SJSA1 (cell line): Measurements from ENCODE around the gene OR6S1. TPM values are rescaled to one million over a fixed set of nuclear protein-coding genes. Genes with fewer than 3 reads are reported as not detected.
"Not testable (repeated sequence)": the region's sequence is repeated elsewhere in the genome, so short reads cannot be mapped to it uniquely, and the experiment has no call there.

Experiments
- DNase-seq, 2 experiments: peaks; one replicate each; pipeline ENCODE4 v3.0.0-alpha.2; 2015 to 2020; ENCODE audit warnings: low spot score in 2 of 2, low read depth in 1 of 2
- H3K27ac ChIP-seq: fragments of 250-450 bp; sonication (Bioruptor Pico); 2 replicates; pipeline ENCODE4 v1.5.1; 2020; ENCODE audit warnings: mild to moderate bottlenecking, moderate library complexity
- H3K27me3 ChIP-seq: fragments of 250-450 bp; sonication (Bioruptor Pico); replicated peaks from 2 replicates; pipeline ENCODE4 v1.5.1; 2020; ENCODE audit warnings: mild to moderate bottlenecking, moderate library complexity
- H3K36me3 ChIP-seq: fragments of 250-450 bp; sonication (Bioruptor Pico); 2 replicates; pipeline ENCODE4 v1.5.1; 2020; ENCODE audit warnings: mild to moderate bottlenecking
- H3K4me1 ChIP-seq: fragments of 250-450 bp; sonication (Bioruptor Pico); replicated peaks from 2 replicates; pipeline ENCODE4 v1.6.1; 2021; ENCODE audit warnings: mild to moderate bottlenecking
- H3K4me3 ChIP-seq: fragments of 250-450 bp; sonication (Bioruptor Pico); 2 replicates; pipeline ENCODE4 v1.5.1; 2020; ENCODE audit warnings: mild to moderate bottlenecking
- H3K9me3 ChIP-seq: fragments of 250-450 bp; sonication (Bioruptor Pico); replicated peaks from 2 replicates; pipeline ENCODE4 v1.5.1; 2020; ENCODE audit warnings: mild to moderate bottlenecking
- total RNA-seq: library from RNA; depleted of rRNA; stranded (reverse); fragments of >200 nt; shearing (Covaris generic); gene quantifications from 2 replicates; pipeline ENCODE4 v1.2.3, GENCODE V29; 2014

OR6S1 gene
- total RNA-seq, 1 experiment from 2014 or later: not detected

- Histone ChIP-seq H3K36me3 (no peaks in the 10 kb centered on the region; the same call in 1 of the 2 replicates), H3K27ac (peak overlapping the region; percentile 90), H3K27me3 (no peaks in the 10 kb centered on the region), H3K4me1 (peaks cover 16% of the 10 kb centered on the region), H3K4me3 (peak overlapping the region; percentile 65), H3K9me3 (no peaks in the 10 kb centered on the region)
- peak; percentile 84 to 94 for DNase-seq
These were observed 40.0 kb upstream of the OR6S1 start for GRCh38 chr14:20681348-20682126.

- peaks cover 16% of the 10 kb centered on the region for H3K4me1 ChIP-seq
- H3K4me3 ChIP-seq: peak overlapping the region; percentile 65
- H3K27me3 ChIP-seq: no peaks in the 10 kb centered on the region
- H3K9me3 ChIP-seq: no peaks in the 10 kb centered on the region
- DNase-seq: no peak
- no peak overlapping the region for H3K27ac ChIP-seq
- H3K36me3 ChIP-seq: no peaks in the 10 kb centered on the region; the same call in 1 of the 2 replicates
These were observed 39.4 kb upstream of the OR6S1 start for GRCh38 chr14:20680843-20681347.

GRCh38 chr14:20680363-20680762 lies 38.9 kb upstream of the OR6S1 start:
- Histone ChIP-seq H3K27ac (no peak overlapping the region), H3K4me3 (no peak overlapping the region; the same call in 1 of the 2 replicates), H3K27me3 (no peaks in the 10 kb centered on the region), H3K36me3 (no peaks in the 10 kb centered on the region; the same call in 1 of the 2 replicates), H3K4me1 (peaks cover 13% of the 10 kb centered on the region), H3K9me3 (no peaks in the 10 kb centered on the region)
- DNase-seq: no peak

GRCh38 chr14:20679907-20680306 lies 38.4 kb upstream of the OR6S1 start:
- Histone ChIP-seq H3K4me3 (no peak overlapping the region), H3K4me1 (peaks cover 8% of the 10 kb centered on the region), H3K9me3 (no peaks in the 10 kb centered on the region), H3K36me3 (no peaks in the 10 kb centered on the region; the same call in 1 of the 2 replicates), H3K27me3 (no peaks in the 10 kb centered on the region), H3K27ac (no peak overlapping the region)
- DNase-seq: no peak

- H3K4me3 ChIP-seq: no peak overlapping the region
- no peaks in the 10 kb centered on the region for H3K27me3 ChIP-seq
- H3K9me3 ChIP-seq: no peaks in the 10 kb centered on the region
- DNase-seq: no peak
- no peaks in the 10 kb centered on the region for H3K36me3 ChIP-seq
- no peak overlapping the region for H3K27ac ChIP-seq
- peaks cover 7% of the 10 kb centered on the region for H3K4me1 ChIP-seq
These were observed 34.6 kb upstream of the OR6S1 start for GRCh38 chr14:20676072-20676471.

- DNase-seq: no peak
- Histone ChIP-seq H3K27me3 (no peaks in the 10 kb centered on the region), H3K4me3 (no peak overlapping the region), H3K4me1 (peaks cover 4% of the 10 kb centered on the region), H3K9me3 (no peaks in the 10 kb centered on the region), H3K36me3 (no peaks in the 10 kb centered on the region), H3K27ac (no peak overlapping the region)
These were observed 34.2 kb upstream of the OR6S1 start for GRCh38 chr14:20675669-20676068.

- H3K9me3 ChIP-seq: no peaks in the 10 kb centered on the region
- H3K27ac ChIP-seq: no peak overlapping the region
- no peaks in the 10 kb centered on the region for H3K27me3 ChIP-seq
- no peak overlapping the region for H3K4me3 ChIP-seq
- DNase-seq: no peak
- no peaks in the 10 kb centered on the region for H3K4me1 ChIP-seq
- H3K36me3 ChIP-seq: no peaks in the 10 kb centered on the region
These were observed 30.2 kb upstream of the OR6S1 start for GRCh38 chr14:20671597-20672283.

- H3K9me3 ChIP-seq: no peaks in the 10 kb centered on the region
- H3K27me3 ChIP-seq: peaks cover 2% of the 10 kb centered on the region; the same call in 1 of the 2 replicates
- no peaks in the 10 kb centered on the region for H3K4me1 ChIP-seq
- H3K27ac ChIP-seq: no peak overlapping the region
- H3K4me3 ChIP-seq: no peak overlapping the region
- DNase-seq: no peak
- no peaks in the 10 kb centered on the region for H3K36me3 ChIP-seq
These were observed 27.5 kb upstream of the OR6S1 start for GRCh38 chr14:20668969-20669368.

- Histone ChIP-seq H3K27ac (no peak overlapping the region), H3K9me3 (no peaks in the 10 kb centered on the region), H3K27me3 (peaks cover 2% of the 10 kb centered on the region; the same call in 1 of the 2 replicates), H3K4me3 (no peak overlapping the region), H3K36me3 (no peaks in the 10 kb centered on the region), H3K4me1 (no peaks in the 10 kb centered on the region)
- DNase-seq: no peak
These were observed 26.5 kb upstream of the OR6S1 start for GRCh38 chr14:20667957-20668356.

GRCh38 chr14:20666400-20666961 lies 25.0 kb upstream of the OR6S1 start:
- not testable (repeated sequence) for H3K9me3 ChIP-seq, H3K4me1 ChIP-seq, H3K4me3 ChIP-seq, H3K36me3 ChIP-seq, DNase-seq, H3K27me3 ChIP-seq, H3K27ac ChIP-seq

GRCh38 chr14:20662968-20663732 lies 21.7 kb upstream of the OR6S1 start:
- H3K4me3 ChIP-seq: no peak overlapping the region
- H3K4me1 ChIP-seq: no peaks in the 10 kb centered on the region
- H3K27ac ChIP-seq: no peak overlapping the region
- no peaks in the 10 kb centered on the region for H3K9me3 ChIP-seq
- H3K36me3 ChIP-seq: no peaks in the 10 kb centered on the region
- peaks cover 2% of the 10 kb centered on the region; the same call in 1 of the 2 replicates for H3K27me3 ChIP-seq
- peak; percentile 35 to 69 for DNase-seq

- no peaks in the 10 kb centered on the region for H3K36me3 ChIP-seq
- no peak for DNase-seq
- H3K9me3 ChIP-seq: no peaks in the 10 kb centered on the region
- no peak overlapping the region for H3K27ac ChIP-seq
- no peaks in the 10 kb centered on the region; the same call in 1 of the 2 replicates for H3K27me3 ChIP-seq
- no peaks in the 10 kb centered on the region for H3K4me1 ChIP-seq
- H3K4me3 ChIP-seq: no peak overlapping the region
These were observed 19.7 kb upstream of the OR6S1 start for GRCh38 chr14:20661197-20661596.

- no peaks in the 10 kb centered on the region for H3K36me3 ChIP-seq
- H3K4me1 ChIP-seq: no peaks in the 10 kb centered on the region
- DNase-seq: no peak
- no peaks in the 10 kb centered on the region for H3K9me3 ChIP-seq
- no peaks in the 10 kb centered on the region; the same call in 1 of the 2 replicates for H3K27me3 ChIP-seq
- no peak overlapping the region for H3K4me3 ChIP-seq
- no peak overlapping the region for H3K27ac ChIP-seq
These were observed 18.4 kb upstream of the OR6S1 start for GRCh38 chr14:20659813-20660395.
